MCF 10A (cell line): ENCODE data around the gene GDF15. TPM values are rescaled to one million over a fixed set of nuclear protein-coding genes. Genes with fewer than 3 reads are reported as not detected.

ENCODE experiments used
- BruUV-seq: library from RNA; stranded (reverse); fragments of 400-500 nt; replicated peaks from 2 replicates; lab custom pipeline; 2021; lab: Mats Ljungman, UMichigan
- CTCF ChIA-PET: fragments of 300-600 bp; sonication (Branson Sonifier 250); formaldehyde crosslinking; extraction: SDS; loops from one replicate; lab custom pipeline; 2021; ENCODE audit warnings: antibody characterized with exemption, inconsistent platforms; lab: Yijun Ruan, JAX
- POLR2A ChIA-PET: fragments of 300-600, 350-650 bp; sonication (Branson Sonifier 250); formaldehyde crosslinking; extraction: SDS; loops from one replicate; lab custom pipeline; 2020; ENCODE audit warnings: antibody characterized with exemption, inconsistent platforms; lab: Yijun Ruan, JAX
- DNase-seq: peaks from one replicate; pipeline ENCODE4 v3.0.0-alpha.2; 2018; ENCODE audit not compliant: unreplicated experiment
- H3K27ac Mint-ChIP-seq: one replicate; pipeline ENCODE4 v1.8.0; 2022; ENCODE audit warnings: mild to moderate bottlenecking, low read depth, mixed read lengths; ENCODE audit not compliant: unreplicated experiment
- H3K27me3 Mint-ChIP-seq: one replicate; pipeline ENCODE4 v1.8.0; 2022; ENCODE audit warnings: mixed read lengths; ENCODE audit not compliant: insufficient read depth, unreplicated experiment
- H3K36me3 Mint-ChIP-seq: one replicate; pipeline ENCODE4 v1.8.0; 2022; ENCODE audit warnings: mild to moderate bottlenecking, moderate library complexity, mixed read lengths; ENCODE audit not compliant: insufficient read depth, unreplicated experiment
- H3K4me1 Mint-ChIP-seq: one replicate; pipeline ENCODE4 v1.8.0; 2022; ENCODE audit warnings: mixed read lengths; ENCODE audit not compliant: insufficient read depth, unreplicated experiment
- H3K4me3 Mint-ChIP-seq: one replicate; pipeline ENCODE4 v1.8.0; 2022; ENCODE audit warnings: mild to moderate bottlenecking, moderate library complexity, mixed read lengths; ENCODE audit not compliant: unreplicated experiment
- H3K9me3 Mint-ChIP-seq: one replicate; pipeline ENCODE4 v1.8.0; 2022; ENCODE audit warnings: mixed read lengths; ENCODE audit not compliant: unreplicated experiment
- intact Hi-C: fragments of 100-400 bp; cut with micrococcal nuclease; formaldehyde crosslinking; loops from 2 replicates; pipeline ENCODE4 v1.14.1; 2022
- total RNA-seq: library from RNA; stranded (reverse); gene quantifications from 2 replicates; pipeline ENCODE4 v1.2.3, GENCODE V29; 2022
- TF ChIP-seq, protein P1 (sequence below): fragments of 200-600 bp; IDR thresholded peaks from one replicate; pipeline ENCODE4 v1.8.0; 2022; ENCODE audit warnings: antibody characterized with exemption, mild to moderate bottlenecking; ENCODE audit not compliant: unreplicated experiment

The GDF15 gene
- total RNA-seq, 1 experiment from 2014 or later = 193 TPM

DNA sequence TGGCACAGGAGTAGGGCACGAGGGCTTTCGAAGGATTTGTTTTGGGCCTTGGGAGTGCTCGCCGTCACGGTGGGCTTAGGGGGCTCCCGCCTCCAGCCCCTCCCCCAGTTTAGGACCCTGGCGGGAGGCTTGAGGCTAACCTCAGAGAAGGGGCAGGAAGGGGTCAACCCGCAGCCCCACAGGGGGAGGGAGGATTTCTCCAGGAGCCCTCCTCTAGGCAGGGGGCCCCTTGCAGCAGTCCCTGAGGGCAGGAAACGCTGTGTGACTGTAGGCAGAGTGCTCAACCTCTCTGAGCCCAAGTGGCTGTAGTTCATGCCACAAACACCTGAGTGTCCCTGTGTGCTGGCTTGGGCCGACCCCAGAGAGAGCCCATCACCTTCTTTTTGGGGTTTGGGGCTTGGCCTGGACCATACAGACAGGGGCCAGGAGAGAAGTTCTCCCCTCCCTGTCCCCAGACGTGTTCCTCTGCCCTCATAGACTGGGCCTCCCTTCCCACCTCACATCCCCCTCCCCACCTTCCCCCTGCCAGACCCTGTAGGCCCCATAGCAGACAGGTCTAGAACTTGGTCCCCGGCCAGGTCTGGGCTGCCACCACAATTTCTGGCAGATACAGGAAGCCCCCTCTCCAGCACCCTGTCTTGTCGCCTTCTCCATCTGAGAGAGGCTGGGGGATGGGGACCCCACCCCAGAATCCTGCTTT is 43.9 kb downstream of the GDF15 start:
- CTCF ChIA-PET = interaction anchor here (0.7 kb wide), 1 partner anchor 436 kb away, joined by 4 read pairs; no protein-coding TSS in a partner anchor
- H3K27me3 Mint-ChIP-seq = no peaks in the 10 kb centered on the region
- no peaks in the 10 kb centered on the region for H3K9me3 Mint-ChIP-seq
- intact Hi-C loops = no loop called here
- BruUV-seq = no TSS peak
- POLR2A ChIA-PET = no interaction called here
- no peak overlapping the region for H3K4me3 Mint-ChIP-seq
- H3K27ac Mint-ChIP-seq = no peak overlapping the region
- H3K4me1 Mint-ChIP-seq = peaks cover 8% of the 10 kb centered on the region
- no peak for DNase-seq
- TF ChIP-seq, protein P1, sequence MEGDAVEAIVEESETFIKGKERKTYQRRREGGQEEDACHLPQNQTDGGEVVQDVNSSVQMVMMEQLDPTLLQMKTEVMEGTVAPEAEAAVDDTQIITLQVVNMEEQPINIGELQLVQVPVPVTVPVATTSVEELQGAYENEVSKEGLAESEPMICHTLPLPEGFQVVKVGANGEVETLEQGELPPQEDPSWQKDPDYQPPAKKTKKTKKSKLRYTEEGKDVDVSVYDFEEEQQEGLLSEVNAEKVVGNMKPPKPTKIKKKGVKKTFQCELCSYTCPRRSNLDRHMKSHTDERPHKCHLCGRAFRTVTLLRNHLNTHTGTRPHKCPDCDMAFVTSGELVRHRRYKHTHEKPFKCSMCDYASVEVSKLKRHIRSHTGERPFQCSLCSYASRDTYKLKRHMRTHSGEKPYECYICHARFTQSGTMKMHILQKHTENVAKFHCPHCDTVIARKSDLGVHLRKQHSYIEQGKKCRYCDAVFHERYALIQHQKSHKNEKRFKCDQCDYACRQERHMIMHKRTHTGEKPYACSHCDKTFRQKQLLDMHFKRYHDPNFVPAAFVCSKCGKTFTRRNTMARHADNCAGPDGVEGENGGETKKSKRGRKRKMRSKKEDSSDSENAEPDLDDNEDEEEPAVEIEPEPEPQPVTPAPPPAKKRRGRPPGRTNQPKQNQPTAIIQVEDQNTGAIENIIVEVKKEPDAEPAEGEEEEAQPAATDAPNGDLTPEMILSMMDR = no peak
- peaks cover 7% of the 10 kb centered on the region for H3K36me3 Mint-ChIP-seq

DNA sequence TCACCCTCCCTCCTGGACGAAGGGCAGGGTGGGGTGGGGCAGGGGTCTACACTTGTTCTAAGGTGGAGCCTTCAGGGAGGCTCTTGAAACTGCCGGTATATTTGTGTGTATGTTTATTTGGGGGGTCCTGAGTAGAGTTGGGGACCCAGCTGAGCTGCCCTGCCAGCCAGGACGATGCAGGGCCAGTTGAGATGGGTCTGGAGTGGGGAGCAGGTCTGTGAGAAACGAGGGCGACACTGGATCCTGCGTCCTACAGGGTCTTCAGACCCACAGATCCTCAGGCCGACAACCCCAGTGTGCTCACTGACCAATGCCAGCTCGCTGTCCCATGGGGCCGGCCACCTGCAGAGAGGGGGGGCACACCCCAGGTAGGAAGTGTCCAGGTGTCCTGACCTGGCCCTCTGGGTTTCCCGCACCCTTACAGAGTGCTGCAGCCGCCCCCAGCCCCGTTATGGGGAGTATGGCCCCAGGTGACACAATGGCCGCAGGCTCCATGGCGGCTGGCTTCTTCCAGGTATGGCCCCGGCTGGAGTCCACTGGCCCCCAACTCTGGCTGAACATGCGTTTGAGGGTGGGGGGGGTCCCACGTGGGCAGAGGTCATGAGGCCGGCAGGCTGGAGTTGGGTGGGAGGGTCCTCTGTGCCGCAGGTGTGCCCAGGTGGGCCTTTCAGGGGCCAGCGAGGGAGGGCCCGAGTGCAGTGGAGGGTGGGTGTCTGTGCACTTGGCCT is 44.6 kb downstream of the GDF15 start:
- no peak for DNase-seq
- intact Hi-C loops = no loop called here
- Mint-ChIP-seq H3K36me3 (peaks cover 7% of the 10 kb centered on the region), H3K4me1 (peaks cover 7% of the 10 kb centered on the region), H3K4me3 (no peak overlapping the region), H3K9me3 (no peaks in the 10 kb centered on the region), H3K27ac (no peak overlapping the region), H3K27me3 (no peaks in the 10 kb centered on the region)
- CTCF ChIA-PET = interaction anchor here (0.7 kb wide), 1 partner anchor 435 kb away, joined by 4 read pairs; no protein-coding TSS in a partner anchor
- TF ChIP-seq, protein P1 = no peak
- BruUV-seq = no TSS peak
- POLR2A ChIA-PET = no interaction called here

DNA sequence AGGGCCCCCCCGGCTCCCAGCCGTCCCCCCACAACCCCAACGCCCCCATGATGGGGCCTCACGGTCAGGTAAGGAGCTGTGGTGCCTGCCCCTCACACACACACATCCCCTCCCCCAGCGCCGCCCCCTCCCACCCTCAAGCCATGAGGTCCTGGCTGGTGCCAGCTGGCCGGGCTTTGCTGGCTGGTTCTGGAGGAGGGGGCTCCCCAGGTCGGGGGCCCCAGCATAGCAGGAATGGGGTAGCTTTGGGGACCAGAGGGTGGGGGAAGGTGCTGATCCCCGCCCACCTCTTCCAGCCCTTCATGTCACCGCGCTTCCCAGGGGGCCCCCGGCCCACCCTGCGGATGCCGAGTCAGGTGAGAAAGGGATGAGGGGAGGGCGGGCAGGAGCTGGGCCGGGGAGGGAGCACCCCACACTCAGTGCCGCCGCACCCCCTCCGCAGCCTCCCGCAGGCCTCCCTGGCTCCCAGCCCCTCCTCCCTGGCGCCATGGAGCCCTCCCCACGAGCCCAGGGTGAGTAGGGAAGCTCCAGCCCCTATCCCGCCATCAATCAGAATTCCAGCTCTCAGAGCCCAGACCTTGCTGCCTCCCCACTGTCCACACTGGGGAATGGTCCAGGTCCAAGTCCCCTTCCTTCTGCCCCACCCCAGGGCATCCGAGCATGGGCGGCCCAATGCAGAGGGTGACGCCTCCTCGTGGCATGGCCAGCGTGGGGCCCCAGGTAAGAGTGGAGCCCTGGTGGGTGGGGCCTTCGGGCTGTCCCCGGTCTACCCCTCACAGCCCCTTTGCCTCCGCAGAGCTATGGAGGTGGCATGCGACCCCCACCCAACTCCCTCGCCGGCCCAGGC is 45.6 kb downstream of the GDF15 start:
- Mint-ChIP-seq H3K36me3 (peaks cover 13% of the 10 kb centered on the region), H3K27ac (no peak overlapping the region), H3K27me3 (no peaks in the 10 kb centered on the region), H3K9me3 (no peaks in the 10 kb centered on the region), H3K4me1 (no peaks in the 10 kb centered on the region), H3K4me3 (no peak overlapping the region)
- ChIA-PET POLR2A (interaction anchor here (1.3 kb wide), 1 partner anchor 12 kb away, joined by 6 read pairs; no protein-coding TSS in a partner anchor), CTCF (interaction anchor here (0.5 to 0.6 kb wide), 2 partner anchors 19 to 46 kb away, joined by 4 to 5 read pairs; partner anchors contain the start of gene GDF15)
- TF ChIP-seq, protein P1 = no peak
- intact Hi-C loops = no loop called here
- no TSS peak for BruUV-seq
- DNase-seq = no peak
